ENCODE data around the gene LRCH2. TPM values are rescaled to one million over a fixed set of nuclear protein-coding genes. Genes with fewer than 3 reads are reported as not detected.

The LRCH2 gene
- total and polyA plus RNA-seq, 9 of the 15 experiments (the other 6 are each of a cell fraction or from before 2014, with no cell fraction given) = 1.4 to 7.2 (median 2.9) TPM

DNA sequence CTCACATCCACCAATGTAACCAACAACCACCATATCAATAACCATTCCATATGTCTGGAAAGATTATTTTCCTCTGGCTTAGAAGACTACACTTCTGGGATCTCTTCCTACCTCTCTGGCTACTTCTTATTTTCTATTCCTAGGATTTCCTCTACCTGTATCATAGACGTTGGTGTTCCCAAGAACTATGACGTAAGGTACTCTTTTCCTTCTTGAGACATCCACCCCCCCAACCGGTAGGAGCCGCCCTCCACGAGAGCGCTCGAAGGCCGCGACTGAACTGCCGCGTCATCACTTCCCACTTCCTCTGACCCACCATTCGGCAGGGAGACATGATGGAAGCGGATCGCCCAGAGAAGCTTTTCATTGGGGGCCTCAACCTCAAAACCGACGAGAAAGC is 44.8 kb downstream of the LRCH2 start, which contains the start of gene RBMXL3:
Gene RBMXL3 (plus strand): TSS at position 301 of the 400 bp plus-strand sequence. CDS start 32 bp downstream, at position 333.
- H2AFZ ChIP-seq (ENCODE audit: low read depth, low read length) = no peak within 1 kb of the TSS
- H3K4me1 ChIP-seq (replicated peaks in 1 of 2; ENCODE audit: control insufficient read depth in 2 of 2, insufficient read depth in 2 of 2, low read length in 2 of 2) = no peaks in the 10 kb centered on the region
- no peaks in the 10 kb centered on the region for H3K36me3 ChIP-seq (ENCODE audit: control insufficient read depth, insufficient read depth, low read length)
- ATAC-seq (no peak), DNase-seq (ENCODE audit: extremely low read depth in 1 of 4, low spot score in 3 of 4) (peak in 1 of 4 experiments; percentile 4), FAIRE-seq (no peak)
- H3K79me2 ChIP-seq (ENCODE audit: control insufficient read depth, insufficient read depth, low read length) = no peaks in the 10 kb centered on the region
- H3K27me3 ChIP-seq (ENCODE audit: control insufficient read depth in 2 of 2, insufficient read depth in 2 of 2, low read length in 2 of 2) = no peaks in the 10 kb centered on the region
- 0 out of 2 replicates have a peak, but pooled peaks have one; percentile 12 for TF ChIP-seq MAFG (tag; conservative IDR thresholded peaks at IDR 0.05)
- peak; percentile 20; the same call in 1 of the 2 replicates for TF ChIP-seq ZNF316 (IDR thresholded peaks at IDR 0.05)
- TF ChIP-seq NCOR1 (IDR thresholded peaks at IDR 0.05) = no peak
- TF ChIP-seq ZNF764 (CRISPR knock-in tag; IDR thresholded peaks at IDR 0.05; ENCODE audit: low read depth) = no peak
- TF ChIP-seq L3MBTL2 (IDR thresholded peaks at IDR 0.05) = peak; percentile 22; the same call in 1 of the 2 replicates
- in situ Hi-C loops (cut with MboI) (no loop called here), intact Hi-C loops (cut with micrococcal nuclease) (no loop called here)
- H3K9me3 ChIP-seq (replicated peaks; ENCODE audit: control insufficient read depth, insufficient read depth, low read depth, low read length) = no peaks in the 10 kb centered on the region
- BruUV-seq (replicated peaks) = no TSS peak
- no peaks in the 10 kb centered on the region for H3K9me1 ChIP-seq (ENCODE audit: control insufficient read depth, insufficient read depth, low read length)
- no peaks in the 10 kb centered on the region for H4K20me1 ChIP-seq (replicated peaks; ENCODE audit: control insufficient read depth, insufficient read depth, low read length)
- no peak within 1 kb of the TSS for H3K27ac ChIP-seq (ENCODE audit: extremely low read depth, low read depth, low read length)
- ChIA-PET CTCF (ENCODE audit: low intra/inter-chr PET ratio) (no interaction called here), POLR2A (no interaction called here)
- no peak within 1 kb of the TSS for H3K4me2 ChIP-seq (ENCODE audit: insufficient read depth, low read length)
- H3K9ac ChIP-seq (ENCODE audit: insufficient read depth in 1 of 2, low read depth in 2 of 2, low read length in 2 of 2) = no peak within 1 kb of the TSS
- WGBS (ENCODE audit: insufficient coverage, low coverage, missing lambda C conversion rate) = 24% methylated on average over 13 of the region's 16 CpGs
- no peak within 1 kb of the TSS for H3K4me3 ChIP-seq

DNA sequence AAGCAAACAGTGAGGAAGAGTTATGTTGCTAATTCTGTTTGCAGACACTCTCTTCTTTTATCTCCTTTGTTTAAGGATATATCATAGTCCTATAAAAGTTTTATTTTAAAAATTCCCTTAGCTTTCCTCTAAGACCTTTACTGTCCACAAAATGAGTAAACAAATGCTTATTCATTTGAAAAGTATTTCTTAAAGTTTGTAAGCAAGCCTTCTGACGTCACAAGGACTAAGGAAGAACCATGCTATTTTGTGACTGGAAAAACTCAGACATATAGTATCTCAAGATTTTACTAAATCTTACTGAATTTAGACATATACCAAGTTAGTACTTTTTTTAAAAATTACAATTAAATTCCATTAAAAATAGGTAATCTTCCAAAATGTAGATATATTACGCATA is 49.9 kb downstream of the LRCH2 start:
- Histone ChIP-seq H3K4me2 (ENCODE audit: insufficient read depth, low read length) (no peak overlapping the region), H3K36me3 (ENCODE audit: control insufficient read depth, insufficient read depth, low read length) (no peaks in the 10 kb centered on the region), H3K79me2 (ENCODE audit: control insufficient read depth, insufficient read depth, low read length) (no peaks in the 10 kb centered on the region), H3K9me1 (ENCODE audit: control insufficient read depth, insufficient read depth, low read length) (no peaks in the 10 kb centered on the region), H4K20me1 (replicated peaks; ENCODE audit: control insufficient read depth, insufficient read depth, low read length) (no peaks in the 10 kb centered on the region), H3K27me3 (ENCODE audit: control insufficient read depth in 2 of 2, insufficient read depth in 2 of 2, low read length in 2 of 2) (no peaks in the 10 kb centered on the region), H3K27ac (ENCODE audit: extremely low read depth, low read depth, low read length) (no peak overlapping the region), H3K4me3 (no peak overlapping the region), H3K9me3 (replicated peaks; ENCODE audit: control insufficient read depth, insufficient read depth, low read depth, low read length) (no peaks in the 10 kb centered on the region), H2AFZ (ENCODE audit: low read depth, low read length) (no peak overlapping the region), H3K9ac (ENCODE audit: insufficient read depth in 1 of 2, low read depth in 2 of 2, low read length in 2 of 2) (no peak overlapping the region), H3K4me1 (replicated peaks in 1 of 2; ENCODE audit: control insufficient read depth in 2 of 2, insufficient read depth in 2 of 2, low read length in 2 of 2) (no peaks in the 10 kb centered on the region)
- in situ Hi-C loops (cut with MboI) = no loop called here
- no TSS peak for BruUV-seq (replicated peaks)
- FAIRE-seq = no peak
- intact Hi-C loops (cut with micrococcal nuclease) = no loop called here
- no peak for DNase-seq (ENCODE audit: extremely low read depth in 1 of 4, low spot score in 3 of 4)
- CTCF ChIA-PET (ENCODE audit: low intra/inter-chr PET ratio) = no interaction called here
- POLR2A ChIA-PET = no interaction called here
- WGBS (ENCODE audit: insufficient coverage, low coverage, missing lambda C conversion rate) = 0% methylated on average over 2 of the region's 2 CpGs
- ATAC-seq = no peak
- no peak for TF ChIP-seq RCOR1 (IDR thresholded peaks at IDR 0.05; ENCODE audit: borderline replicate concordance in 1 of 2, low read depth in 2 of 2, low read length in 2 of 2)
- TF ChIP-seq, protein P1, sequence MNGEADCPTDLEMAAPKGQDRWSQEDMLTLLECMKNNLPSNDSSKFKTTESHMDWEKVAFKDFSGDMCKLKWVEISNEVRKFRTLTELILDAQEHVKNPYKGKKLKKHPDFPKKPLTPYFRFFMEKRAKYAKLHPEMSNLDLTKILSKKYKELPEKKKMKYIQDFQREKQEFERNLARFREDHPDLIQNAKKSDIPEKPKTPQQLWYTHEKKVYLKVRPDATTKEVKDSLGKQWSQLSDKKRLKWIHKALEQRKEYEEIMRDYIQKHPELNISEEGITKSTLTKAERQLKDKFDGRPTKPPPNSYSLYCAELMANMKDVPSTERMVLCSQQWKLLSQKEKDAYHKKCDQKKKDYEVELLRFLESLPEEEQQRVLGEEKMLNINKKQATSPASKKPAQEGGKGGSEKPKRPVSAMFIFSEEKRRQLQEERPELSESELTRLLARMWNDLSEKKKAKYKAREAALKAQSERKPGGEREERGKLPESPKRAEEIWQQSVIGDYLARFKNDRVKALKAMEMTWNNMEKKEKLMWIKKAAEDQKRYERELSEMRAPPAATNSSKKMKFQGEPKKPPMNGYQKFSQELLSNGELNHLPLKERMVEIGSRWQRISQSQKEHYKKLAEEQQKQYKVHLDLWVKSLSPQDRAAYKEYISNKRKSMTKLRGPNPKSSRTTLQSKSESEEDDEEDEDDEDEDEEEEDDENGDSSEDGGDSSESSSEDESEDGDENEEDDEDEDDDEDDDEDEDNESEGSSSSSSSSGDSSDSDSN (IDR thresholded peaks at IDR 0.05; ENCODE audit: borderline replicate concordance in 1 of 2, low read depth in 2 of 2, low read length in 2 of 2) = no peak
- TF ChIP-seq COPS2 (conservative IDR thresholded peaks at IDR 0.05) = no peak
- TF ChIP-seq, protein P2, sequence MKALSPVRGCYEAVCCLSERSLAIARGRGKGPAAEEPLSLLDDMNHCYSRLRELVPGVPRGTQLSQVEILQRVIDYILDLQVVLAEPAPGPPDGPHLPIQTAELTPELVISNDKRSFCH (CRISPR knock-in tag; IDR thresholded peaks at IDR 0.05) = no peak
- TF ChIP-seq, protein P2 (tag; IDR thresholded peaks at IDR 0.05) = no peak
- no peak for TF ChIP-seq SOX6 (IDR thresholded peaks at IDR 0.05)
- TF ChIP-seq, protein P3, sequence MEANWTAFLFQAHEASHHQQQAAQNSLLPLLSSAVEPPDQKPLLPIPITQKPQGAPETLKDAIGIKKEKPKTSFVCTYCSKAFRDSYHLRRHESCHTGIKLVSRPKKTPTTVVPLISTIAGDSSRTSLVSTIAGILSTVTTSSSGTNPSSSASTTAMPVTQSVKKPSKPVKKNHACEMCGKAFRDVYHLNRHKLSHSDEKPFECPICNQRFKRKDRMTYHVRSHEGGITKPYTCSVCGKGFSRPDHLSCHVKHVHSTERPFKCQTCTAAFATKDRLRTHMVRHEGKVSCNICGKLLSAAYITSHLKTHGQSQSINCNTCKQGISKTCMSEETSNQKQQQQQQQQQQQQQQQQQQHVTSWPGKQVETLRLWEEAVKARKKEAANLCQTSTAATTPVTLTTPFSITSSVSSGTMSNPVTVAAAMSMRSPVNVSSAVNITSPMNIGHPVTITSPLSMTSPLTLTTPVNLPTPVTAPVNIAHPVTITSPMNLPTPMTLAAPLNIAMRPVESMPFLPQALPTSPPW (CRISPR knock-in tag; IDR thresholded peaks at IDR 0.05) = no peak
- TF ChIP-seq WHSC1 (IDR thresholded peaks at IDR 0.05; ENCODE audit: low read length) = no peak

Data from K562 (cell line).